Bronchial smooth muscle cell (primary cell): ENCODE measurements around the gene DDX24. TPM values are rescaled to one million over a fixed set of nuclear protein-coding genes. Genes with fewer than 3 reads are reported as not detected.

Experiments
- total RNA-seq: library from RNA; depleted of rRNA; stranded (reverse); fragments of >200 nt; gene quantifications from 2 replicates; pipeline ENCODE4 v1.2.1, GENCODE V29; 2014

DDX24 gene
- total RNA-seq: 119 and 132 TPM in 2 replicates

GRCh38 chr14:94080621-94081385 lies at the start of gene DDX24, which contains the start of gene IFI27L1:
Gene DDX24, minus strand, starts transcription at chr14:94081202. Its CDS starts 1,460 bp downstream, at chr14:94079742.
Gene IFI27L1, plus strand, starts transcription at chr14:94081310. Its CDS starts 15,628 bp downstream, at chr14:94096938.

GRCh38 chr14:94129111-94129757 lies 48.2 kb upstream of the DDX24 start, which contains the start of gene IFI27L2:
Gene IFI27L2, minus strand, starts transcription at chr14:94129604. Its CDS starts 40 bp downstream, at chr14:94129564.

GRCh38 chr14:94110552-94111181 lies 29.7 kb upstream of the DDX24 start, which contains the start of gene IFI27:
Gene IFI27, plus strand, starts transcription at chr14:94110736.

GRCh38 chr14:94026173-94026888 lies 54.7 kb downstream of the DDX24 start, which contains the start of gene OTUB2:
Gene OTUB2, plus strand, starts transcription at chr14:94026340. Its CDS starts 198 bp downstream, at chr14:94026538.

Other genes with a start within 250 kb of the DDX24 start
- not detected in 2 replicates for gene FAM181A, start 153.9 kb downstream of the DDX24 start, total RNA-seq
- gene ASB2, start 104.6 kb downstream of the DDX24 start, total RNA-seq: 0.09 and 0.32 TPM in 2 replicates
- gene CCDC197, start 83.9 kb downstream of the DDX24 start, total RNA-seq: not detected in 2 replicates
- gene OTUB2, start 54.9 kb downstream of the DDX24 start, total RNA-seq: 1.6 and 1.9 TPM in 2 replicates
- gene IFI27L1, start 108 bp upstream of the DDX24 start, total RNA-seq: 18.1 and 30.9 TPM in 2 replicates
- gene IFI27, start 29.5 kb upstream of the DDX24 start, total RNA-seq: 11.0 and 13.4 TPM in 2 replicates
- 345 and 419 TPM in 2 replicates for gene IFI27L2, start 48.4 kb upstream of the DDX24 start, total RNA-seq
- 0.34 and 1.9 TPM in 2 replicates for gene PPP4R4, start 93.1 kb upstream of the DDX24 start, total RNA-seq
- not detected in 2 replicates for gene SERPINA10, start 212.1 kb upstream of the DDX24 start, total RNA-seq
- not detected in 2 replicates for gene SERPINA6, start 242.1 kb upstream of the DDX24 start, total RNA-seq